Stimulated activated CD8-positive, alpha-beta memory T cell treated with anti-CD3 and anti-CD28 coated beads, Interleukin-15, amount 100 ng/mL, for 1 hour (primary cell): Measurements from ENCODE around the gene PPDPF.
A peak's percentile ranks its signal among the peaks of the same experiment; 100 is the strongest.
"Not testable (repeated sequence)": the region's sequence is repeated elsewhere in the genome, so short reads cannot be mapped to it uniquely, and the experiment has no call there.

ENCODE experiments used
- DNase-seq: peaks from one replicate; pipeline ENCODE4 v3.0.0-alpha.2; 2020; ENCODE audit warnings: low read depth

Gene PPDPF

GRCh38 chr20:63520504-63520933 is at the start of gene PPDPF:
Gene PPDPF, plus strand, starts transcription at chr20:63520765. Its CDS starts 544 bp downstream, at chr20:63521309.
- DNase-seq, result peak; percentile 66

GRCh38 chr20:63471002-63471716 is 49.4 kb upstream of the PPDPF start:
- DNase-seq, result no peak

DNA sequence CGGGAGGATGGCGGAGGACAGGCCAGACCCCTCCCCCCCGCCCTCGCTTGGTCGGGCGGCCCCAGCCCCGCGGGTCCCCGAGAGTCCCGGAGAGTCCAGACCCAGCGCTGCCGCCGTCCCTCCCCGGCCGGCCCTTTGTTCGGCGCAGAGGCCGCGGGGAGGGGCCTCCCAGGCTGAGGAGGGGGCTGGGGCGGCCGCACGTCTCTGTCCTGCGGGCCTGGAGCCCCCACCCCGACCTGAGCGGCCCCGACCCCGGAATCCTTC is 48.9 kb upstream of the PPDPF start:
- DNase-seq, result no peak

DNA sequence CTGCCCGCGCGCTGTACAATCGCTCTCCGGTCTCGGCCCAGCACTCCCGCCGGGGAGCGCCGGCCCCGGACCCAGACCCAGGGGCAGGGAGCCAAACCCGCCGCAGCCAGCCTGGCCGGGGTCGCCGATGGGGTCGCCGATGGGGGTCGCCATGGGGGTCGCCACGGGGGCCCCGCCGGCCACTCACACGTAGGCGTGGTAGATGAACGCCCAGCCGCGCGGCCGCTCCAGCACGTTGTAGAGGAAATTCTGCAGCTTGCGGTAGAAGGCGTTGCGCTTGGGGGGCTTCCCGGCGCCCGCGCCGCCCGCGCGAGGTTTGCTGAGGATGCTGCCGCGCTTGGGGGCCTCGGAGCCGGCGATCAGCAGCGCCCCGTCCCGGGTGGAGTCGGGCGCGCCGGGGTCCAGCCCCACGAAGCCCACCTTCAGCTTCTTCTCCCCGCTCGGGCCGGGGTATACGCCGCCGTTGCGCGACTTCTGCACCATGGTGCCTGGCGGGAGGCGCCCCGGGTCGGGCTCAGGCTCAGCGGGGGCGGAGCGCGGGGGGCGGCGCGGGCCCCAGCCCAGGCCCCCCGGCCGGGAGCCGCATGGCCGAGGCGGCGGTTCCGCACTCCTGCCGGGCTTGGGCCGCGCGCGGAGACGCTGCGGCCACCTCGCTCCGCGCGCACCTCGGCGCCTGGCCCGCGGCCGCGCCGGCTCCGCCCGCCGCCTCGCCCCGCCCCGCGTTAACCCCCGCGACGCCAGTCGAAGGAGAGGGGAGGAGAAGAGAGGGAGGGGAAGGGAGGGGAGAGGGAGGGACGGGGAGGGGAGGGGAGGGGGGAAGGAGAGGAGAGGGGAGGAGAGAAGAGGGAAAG is 48.4 kb upstream of the PPDPF start, which contains the start of gene KCNQ2:
KCNQ2 (minus strand) TSS at position 675 of the 851 bp plus-strand sequence; CDS start at position 483, 192 bp downstream.
- no peak for DNase-seq

- DNase-seq, result no peak
These were observed 47.6 kb upstream of the PPDPF start for GRCh38 chr20:63472862-63473390.

DNA sequence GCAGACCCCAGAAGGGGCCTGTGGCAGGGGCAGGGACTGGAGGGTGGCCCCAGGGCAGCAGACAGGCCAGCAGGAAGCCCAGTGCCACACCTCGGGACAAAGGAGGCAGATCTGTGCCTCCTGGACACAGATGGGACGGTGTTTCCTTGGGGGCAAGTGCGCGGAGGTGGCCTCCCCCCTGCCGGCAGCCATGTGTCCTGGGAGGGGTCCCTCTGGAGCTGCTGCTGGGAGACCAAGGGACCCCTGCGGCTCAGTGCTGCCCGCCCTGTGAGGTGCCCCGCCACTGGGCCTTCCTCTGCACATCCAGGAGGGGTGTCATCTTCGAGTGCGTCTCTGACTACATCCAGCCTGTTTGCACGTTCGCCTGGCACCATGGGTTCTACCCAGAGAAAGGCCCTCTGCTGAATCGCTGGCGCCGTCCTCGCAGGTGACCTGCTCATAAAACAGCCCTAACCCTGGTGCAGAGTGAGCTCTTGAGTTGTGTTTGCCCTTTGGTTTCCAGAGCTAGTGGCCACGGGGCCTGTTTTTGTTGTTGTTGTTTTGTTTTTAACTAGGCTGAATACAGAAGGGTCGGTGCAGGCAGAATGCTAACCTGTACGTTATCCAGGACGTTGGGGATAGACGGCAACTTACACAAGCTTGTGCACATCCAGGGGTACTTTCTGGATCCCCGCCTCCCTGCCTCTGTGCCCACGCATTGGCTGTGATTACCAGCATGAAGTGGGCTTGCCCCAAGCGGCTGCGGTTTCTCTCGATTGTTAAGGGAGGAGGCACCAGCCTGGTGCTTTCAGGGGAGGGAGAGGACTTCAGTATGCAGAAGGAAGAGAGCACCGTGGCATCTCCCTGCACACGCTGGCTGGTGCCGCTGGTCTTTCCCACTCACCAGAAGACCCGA is 46.8 kb upstream of the PPDPF start:
- DNase-seq, result no peak

GRCh38 chr20:63475209-63475608 is 45.4 kb upstream of the PPDPF start:
- DNase-seq, result no peak

- DNase-seq, result no peak
These were observed 43.4 kb upstream of the PPDPF start for GRCh38 chr20:63477061-63477616.

- DNase-seq, result no peak
These were observed 42.6 kb upstream of the PPDPF start for GRCh38 chr20:63477944-63478343.

DNA sequence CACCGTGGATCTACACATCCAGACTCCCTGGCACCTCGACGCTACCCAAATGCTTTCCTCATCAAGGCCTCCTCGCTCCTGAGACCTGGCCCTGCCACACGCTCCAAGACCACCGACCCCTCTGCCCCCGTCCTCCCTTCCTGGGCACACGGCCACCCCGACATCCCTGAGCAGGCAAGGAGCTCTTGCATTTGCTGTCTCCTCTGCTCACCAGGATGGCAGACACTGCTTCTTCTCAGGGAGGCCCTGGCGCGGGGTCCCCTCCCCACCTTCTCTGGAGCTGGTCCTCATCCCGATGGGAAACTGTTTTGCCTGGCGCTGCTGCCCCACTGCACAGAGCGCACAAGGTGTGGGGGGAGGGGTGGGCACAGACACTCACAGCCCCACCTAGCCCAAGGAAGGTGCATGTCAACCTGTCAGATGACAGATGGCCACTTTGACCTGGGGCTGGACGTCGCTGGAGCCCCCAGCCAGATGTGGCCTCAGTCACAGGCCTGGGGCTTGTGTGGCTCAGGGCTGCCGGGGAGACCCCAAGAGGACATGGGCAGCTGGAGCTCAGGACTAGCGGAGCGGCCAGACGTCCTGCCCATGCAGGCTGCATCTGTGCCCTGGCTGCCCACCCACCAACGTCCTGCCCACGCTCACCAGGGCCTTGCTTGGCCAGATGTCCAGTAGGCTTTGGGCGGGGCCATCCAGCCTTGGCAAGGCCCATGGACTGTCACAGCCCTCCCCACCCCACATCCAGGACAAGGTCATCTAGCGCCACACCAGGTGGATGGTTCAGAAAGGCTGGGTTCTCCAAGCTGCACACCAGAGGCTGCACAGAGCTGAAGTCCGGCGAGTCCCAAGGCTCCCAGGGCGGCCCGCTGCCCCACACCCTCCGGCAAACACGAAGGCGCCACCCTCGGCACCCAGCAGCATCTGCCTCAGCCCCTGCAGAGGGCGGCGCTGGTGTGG is 41.9 kb upstream of the PPDPF start:
- DNase-seq, result no peak

DNA sequence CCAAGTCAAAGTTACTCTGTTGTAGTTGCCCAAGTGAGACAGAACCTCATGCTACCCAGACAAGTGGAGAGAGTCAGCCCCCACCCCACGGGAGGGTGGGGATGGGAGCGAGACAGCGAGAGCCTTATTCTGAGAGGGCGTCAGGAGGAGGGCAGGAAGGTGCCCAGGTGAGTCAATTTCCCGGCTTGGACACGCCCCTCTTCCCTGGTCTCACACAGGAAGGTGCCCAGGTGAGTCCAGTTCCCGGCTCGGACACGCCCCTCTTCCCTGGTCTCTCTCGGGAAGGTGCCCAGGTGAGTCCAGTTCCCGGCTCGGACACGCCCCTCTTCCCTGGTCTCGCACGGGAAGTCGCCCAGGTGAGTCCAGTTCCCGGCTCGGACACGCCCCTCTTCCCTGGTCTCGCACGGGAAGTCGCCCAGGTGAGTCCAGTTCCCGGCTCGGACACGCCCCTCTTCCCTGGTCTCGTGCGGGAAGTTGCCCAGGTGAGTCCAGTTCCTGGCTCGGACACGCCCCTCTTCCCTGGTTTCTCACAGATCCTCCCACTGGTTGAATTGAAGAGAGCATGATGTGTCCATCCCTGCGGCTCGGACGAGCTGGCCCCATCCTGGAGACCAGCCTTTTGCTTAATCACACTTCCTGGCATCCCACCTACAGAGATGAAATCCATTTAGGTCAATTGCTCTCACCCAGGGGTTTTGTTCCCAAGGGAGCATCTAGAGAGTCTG is 40.7 kb upstream of the PPDPF start:
- DNase-seq, result not testable (repeated sequence)

GRCh38 chr20:63481503-63481902 is 39.1 kb upstream of the PPDPF start:
- no peak for DNase-seq

GRCh38 chr20:63482021-63482587 is 38.5 kb upstream of the PPDPF start:
- no peak for DNase-seq

- no peak for DNase-seq
These were observed 36.7 kb upstream of the PPDPF start for GRCh38 chr20:63483834-63484233.

- DNase-seq, result no peak
These were observed 36.3 kb upstream of the PPDPF start for GRCh38 chr20:63484236-63484635.

GRCh38 chr20:63484651-63485403 is 35.7 kb upstream of the PPDPF start:
- no peak for DNase-seq

DNA sequence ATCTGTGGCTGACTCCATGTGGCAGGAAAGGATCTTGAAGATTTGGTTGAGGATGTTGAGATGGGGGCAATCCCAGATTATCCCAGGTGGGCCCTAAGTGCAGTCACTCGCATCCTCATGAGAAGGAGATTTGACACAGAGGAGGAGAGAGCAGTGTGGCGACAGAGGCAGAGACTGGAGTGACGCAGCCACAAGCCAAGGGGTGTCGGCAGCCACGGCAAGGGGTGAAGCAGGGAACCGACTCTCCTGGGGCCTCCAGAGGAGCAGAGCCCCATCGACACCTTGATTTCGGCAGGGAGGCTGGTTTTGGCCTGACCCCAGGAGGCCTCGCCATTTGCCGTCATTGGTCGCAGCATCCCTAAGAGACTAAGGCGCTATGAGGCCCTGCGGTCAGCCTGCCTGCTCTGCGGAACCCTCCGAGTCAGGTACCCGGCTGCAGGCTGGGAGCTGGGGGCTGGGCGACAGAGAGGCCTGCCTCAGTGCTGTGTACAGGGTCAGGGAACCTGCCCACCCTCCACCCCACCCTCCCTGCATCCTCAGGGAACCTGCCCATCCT is 34.2 kb upstream of the PPDPF start:
- no peak for DNase-seq

GRCh38 chr20:63487116-63487764 is 33.3 kb upstream of the PPDPF start:
- DNase-seq, result no peak
